GM12875 (cell line): ENCODE measurements around the gene KRT73.

Source experiments
- H3K4me3 ChIP-seq: one replicate; pipeline ENCODE4 v1.5.1; 2011; ENCODE audit warnings: low read depth, low read length, control low read depth
- TF ChIP-seq, protein P1 (sequence below): IDR thresholded peaks from 2 replicates; pipeline ENCODE4 v1.5.1; 2011; ENCODE audit warnings: low read depth, mild to moderate bottlenecking, control low read depth, inconsistent platforms, low read length, moderate library complexity, borderline replicate concordance; ENCODE audit not compliant: insufficient read depth

KRT73 gene

DNA sequence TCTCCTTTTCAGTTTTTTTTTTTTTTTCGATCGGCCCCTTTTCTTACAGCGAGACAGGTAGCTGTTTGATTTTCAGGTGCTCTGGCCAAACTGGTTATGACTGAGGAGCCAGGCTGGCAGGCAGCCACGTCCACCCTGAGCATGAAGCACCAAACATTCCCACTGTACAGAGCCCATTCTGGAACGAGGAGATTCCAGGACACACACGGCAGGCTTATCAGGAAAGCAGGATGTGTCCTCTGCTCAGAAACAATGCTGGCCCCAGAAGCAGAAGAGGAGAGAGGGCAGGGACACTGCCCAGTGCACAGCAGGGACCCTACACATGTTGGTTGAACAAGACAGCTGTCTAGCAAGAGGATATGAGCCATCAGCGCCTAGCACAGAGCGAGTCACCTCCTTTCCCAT, 37.4 kb upstream of the KRT73 start:
- H3K4me3 ChIP-seq = no peak overlapping the region
- TF ChIP-seq, protein P1, sequence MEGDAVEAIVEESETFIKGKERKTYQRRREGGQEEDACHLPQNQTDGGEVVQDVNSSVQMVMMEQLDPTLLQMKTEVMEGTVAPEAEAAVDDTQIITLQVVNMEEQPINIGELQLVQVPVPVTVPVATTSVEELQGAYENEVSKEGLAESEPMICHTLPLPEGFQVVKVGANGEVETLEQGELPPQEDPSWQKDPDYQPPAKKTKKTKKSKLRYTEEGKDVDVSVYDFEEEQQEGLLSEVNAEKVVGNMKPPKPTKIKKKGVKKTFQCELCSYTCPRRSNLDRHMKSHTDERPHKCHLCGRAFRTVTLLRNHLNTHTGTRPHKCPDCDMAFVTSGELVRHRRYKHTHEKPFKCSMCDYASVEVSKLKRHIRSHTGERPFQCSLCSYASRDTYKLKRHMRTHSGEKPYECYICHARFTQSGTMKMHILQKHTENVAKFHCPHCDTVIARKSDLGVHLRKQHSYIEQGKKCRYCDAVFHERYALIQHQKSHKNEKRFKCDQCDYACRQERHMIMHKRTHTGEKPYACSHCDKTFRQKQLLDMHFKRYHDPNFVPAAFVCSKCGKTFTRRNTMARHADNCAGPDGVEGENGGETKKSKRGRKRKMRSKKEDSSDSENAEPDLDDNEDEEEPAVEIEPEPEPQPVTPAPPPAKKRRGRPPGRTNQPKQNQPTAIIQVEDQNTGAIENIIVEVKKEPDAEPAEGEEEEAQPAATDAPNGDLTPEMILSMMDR = no peak

GRCh38 chr12:52655251-52655650, 36.9 kb upstream of the KRT73 start:
- TF ChIP-seq, protein P1 = no peak
- no peak overlapping the region for H3K4me3 ChIP-seq

- no peak within 1 kb of the TSS for H3K4me3 ChIP-seq
- TF ChIP-seq, protein P1 = no peak
Measured at GRCh38 chr12:52651726-52652261, 33.4 kb upstream of the KRT73 start, which contains the start of gene KRT2. Gene KRT2, minus strand, starts transcription at chr12:52652211. Its CDS starts 69 bp downstream, at chr12:52652142.

DNA sequence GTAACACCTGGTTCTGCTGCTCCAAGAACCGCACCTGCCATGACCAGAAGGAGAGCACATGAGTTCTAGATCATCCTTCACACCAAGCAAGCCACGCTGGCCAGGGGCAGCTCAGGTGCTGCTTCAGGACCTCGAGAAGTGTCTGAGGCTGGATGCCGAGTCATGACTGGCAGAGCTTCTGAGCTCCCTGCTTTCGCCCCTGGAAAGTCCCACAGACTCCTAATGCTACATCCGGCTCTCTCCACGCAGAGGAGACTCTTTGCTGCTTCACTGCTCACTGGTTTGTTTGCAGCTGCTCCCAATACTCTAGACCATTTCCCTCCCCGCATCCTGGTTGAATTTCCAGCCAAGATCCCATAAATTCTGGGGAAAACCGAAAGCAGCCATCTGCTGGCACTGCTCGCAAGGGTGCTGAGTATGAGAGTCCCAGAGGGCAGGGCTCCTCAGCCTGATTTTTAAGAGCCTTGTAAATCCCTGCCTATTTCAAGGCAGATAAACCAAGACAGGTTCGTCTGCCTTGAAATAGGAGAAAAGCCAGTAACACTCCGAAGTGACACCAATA, 32.2 kb upstream of the KRT73 start:
- no peak overlapping the region for H3K4me3 ChIP-seq
- TF ChIP-seq, protein P1 = no peak

DNA sequence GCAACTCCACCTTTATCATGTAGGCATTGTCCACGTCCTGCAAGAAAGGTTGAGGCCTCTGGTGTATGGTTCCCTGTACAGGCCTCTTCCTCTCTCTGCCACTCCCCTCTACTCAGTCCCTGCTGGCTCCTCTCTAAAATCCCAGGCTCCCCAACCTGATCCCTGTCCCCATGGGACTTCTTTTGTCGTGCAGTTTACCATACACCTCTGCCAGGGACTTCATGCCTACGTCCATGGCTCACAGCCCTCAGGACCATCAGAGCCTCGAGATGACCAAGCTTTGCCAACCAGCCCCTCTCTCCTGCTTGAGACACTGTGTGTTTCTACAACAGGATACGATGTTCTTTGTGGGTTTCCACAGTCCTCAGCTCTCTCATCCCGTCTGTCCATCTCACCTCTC, 30.7 kb upstream of the KRT73 start:
- TF ChIP-seq, protein P1 = no peak
- H3K4me3 ChIP-seq = no peak overlapping the region

- no peak overlapping the region for H3K4me3 ChIP-seq
- TF ChIP-seq, protein P1 = no peak
Measured at GRCh38 chr12:52648012-52648550, 29.7 kb upstream of the KRT73 start.

DNA sequence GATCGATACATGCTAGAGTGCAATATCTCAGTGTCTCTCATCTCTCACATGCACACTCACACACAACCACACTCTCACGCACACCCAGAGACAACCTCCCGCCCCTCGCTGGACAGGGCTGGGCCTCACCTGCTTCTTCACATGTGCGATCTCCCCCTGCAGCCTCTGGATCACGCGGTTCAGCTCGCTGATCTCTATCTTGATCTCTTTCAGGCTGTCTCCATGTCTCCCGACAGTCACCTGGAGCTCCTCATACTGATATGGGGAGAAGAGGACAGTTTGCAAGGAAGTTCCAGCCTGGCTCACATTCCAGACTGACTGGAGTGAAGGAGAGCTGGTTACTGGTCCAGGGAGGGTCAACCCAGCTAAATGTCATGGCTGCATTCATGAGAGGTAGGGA, 29.2 kb upstream of the KRT73 start:
- TF ChIP-seq, protein P1 = no peak
- no peak overlapping the region for H3K4me3 ChIP-seq
